SK-N-SH (cell line): ENCODE data around the gene GRID2IP.

Experiments
- CTCF ChIP-seq: fragments of 200-600 bp; sonication (generic); IDR thresholded peaks from 2 replicates; pipeline ENCODE4 v1.6.1; 2017; ENCODE audit warnings: antibody characterized with exemption, mild to moderate bottlenecking, moderate library complexity
- FOXJ3 ChIP-seq: sonication (generic); formaldehyde crosslinking; IDR thresholded peaks from 2 replicates; pipeline ENCODE4 v1.5.1; 2020; ENCODE audit warnings: mild to moderate bottlenecking, missing genetic modification reagents
- MEF2A ChIP-seq: IDR thresholded peaks from 2 replicates; pipeline ENCODE4 v1.4.0; 2012; ENCODE audit warnings: low read depth, borderline replicate concordance
- MXI1 ChIP-seq: IDR thresholded peaks from 2 replicates; pipeline ENCODE4 v1.6.1; 2012; ENCODE audit warnings: mild to moderate bottlenecking, low read depth, low read length, improper control_type of control experiment
- PBX3 ChIP-seq: IDR thresholded peaks from 2 replicates; pipeline ENCODE4; 2012
- POLR2AphosphoS5 ChIP-seq: IDR thresholded peaks from 2 replicates; pipeline ENCODE4 v1.6.1; 2012; ENCODE audit warnings: low read depth, low read length
- SIN3A ChIP-seq: IDR thresholded peaks from 2 replicates; pipeline ENCODE4 v1.6.1; 2012; ENCODE audit warnings: low read depth, mild to moderate bottlenecking, low read length, moderate library complexity, borderline replicate concordance
- TAF1 ChIP-seq: IDR thresholded peaks from 2 replicates; pipeline ENCODE4 v1.6.1; 2012; ENCODE audit warnings: low read depth, mild to moderate bottlenecking, low read length, moderate library complexity, borderline replicate concordance
- YY1 ChIP-seq: IDR thresholded peaks from 2 replicates; pipeline ENCODE4 v1.4.0; 2012; ENCODE audit warnings: low read depth, mild to moderate bottlenecking
- TF ChIP-seq, protein P1 (sequence below): IDR thresholded peaks from 2 replicates; pipeline ENCODE4 v1.6.1; 2012; ENCODE audit warnings: mild to moderate bottlenecking, low read depth, low read length, moderate library complexity

DNA sequence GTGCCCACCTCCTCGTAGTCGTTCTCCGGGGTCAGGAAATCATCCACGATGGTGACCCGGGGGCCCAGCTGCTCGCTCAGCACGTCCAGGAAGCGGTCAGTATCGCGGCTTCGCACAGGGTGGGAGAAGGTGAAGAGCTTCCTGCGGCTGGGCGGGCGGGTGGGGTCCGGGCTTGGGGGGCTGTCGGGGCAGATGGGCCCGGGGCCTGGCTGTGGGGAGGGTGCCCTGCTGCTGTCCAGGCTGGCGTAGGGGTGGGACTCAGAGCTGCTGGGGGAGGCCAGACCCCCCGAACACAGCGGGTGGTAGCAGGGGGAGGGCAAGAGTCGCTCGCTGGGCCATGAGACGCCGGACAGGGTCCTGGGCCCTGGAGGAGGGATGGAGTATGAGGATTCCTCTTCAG, 42.3 kb downstream of the GRID2IP start:
- TF ChIP-seq CTCF (no peak), FOXJ3 (CRISPR knock-in tag) (no peak), TAF1 (no peak), YY1 (no peak), MEF2A (no peak), SIN3A (no peak), POLR2AphosphoS5 (no peak), PBX3 (no peak), MXI1 (no peak)
- TF ChIP-seq, protein P1, sequence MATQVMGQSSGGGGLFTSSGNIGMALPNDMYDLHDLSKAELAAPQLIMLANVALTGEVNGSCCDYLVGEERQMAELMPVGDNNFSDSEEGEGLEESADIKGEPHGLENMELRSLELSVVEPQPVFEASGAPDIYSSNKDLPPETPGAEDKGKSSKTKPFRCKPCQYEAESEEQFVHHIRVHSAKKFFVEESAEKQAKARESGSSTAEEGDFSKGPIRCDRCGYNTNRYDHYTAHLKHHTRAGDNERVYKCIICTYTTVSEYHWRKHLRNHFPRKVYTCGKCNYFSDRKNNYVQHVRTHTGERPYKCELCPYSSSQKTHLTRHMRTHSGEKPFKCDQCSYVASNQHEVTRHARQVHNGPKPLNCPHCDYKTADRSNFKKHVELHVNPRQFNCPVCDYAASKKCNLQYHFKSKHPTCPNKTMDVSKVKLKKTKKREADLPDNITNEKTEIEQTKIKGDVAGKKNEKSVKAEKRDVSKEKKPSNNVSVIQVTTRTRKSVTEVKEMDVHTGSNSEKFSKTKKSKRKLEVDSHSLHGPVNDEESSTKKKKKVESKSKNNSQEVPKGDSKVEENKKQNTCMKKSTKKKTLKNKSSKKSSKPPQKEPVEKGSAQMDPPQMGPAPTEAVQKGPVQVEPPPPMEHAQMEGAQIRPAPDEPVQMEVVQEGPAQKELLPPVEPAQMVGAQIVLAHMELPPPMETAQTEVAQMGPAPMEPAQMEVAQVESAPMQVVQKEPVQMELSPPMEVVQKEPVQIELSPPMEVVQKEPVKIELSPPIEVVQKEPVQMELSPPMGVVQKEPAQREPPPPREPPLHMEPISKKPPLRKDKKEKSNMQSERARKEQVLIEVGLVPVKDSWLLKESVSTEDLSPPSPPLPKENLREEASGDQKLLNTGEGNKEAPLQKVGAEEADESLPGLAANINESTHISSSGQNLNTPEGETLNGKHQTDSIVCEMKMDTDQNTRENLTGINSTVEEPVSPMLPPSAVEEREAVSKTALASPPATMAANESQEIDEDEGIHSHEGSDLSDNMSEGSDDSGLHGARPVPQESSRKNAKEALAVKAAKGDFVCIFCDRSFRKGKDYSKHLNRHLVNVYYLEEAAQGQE = no peak
